Measurements from ENCODE around the gene HDAC7.
A peak's percentile ranks its signal among the peaks of the same experiment; 100 is the strongest.
"Not testable (repeated sequence)": the region's sequence is repeated elsewhere in the genome, so short reads cannot be mapped to it uniquely, and the experiment has no call there.

Gene HDAC7

GRCh38 chr12:47849261-47849660 is 29.6 kb upstream of the HDAC7 start:
- no peak for DNase-seq (ENCODE audit: low read depth in 2 of 2)

- no peak for DNase-seq (ENCODE audit: low read depth in 2 of 2)
Observed at GRCh38 chr12:47848853-47849252, 29.1 kb upstream of the HDAC7 start.

GRCh38 chr12:47846294-47846996 is 26.7 kb upstream of the HDAC7 start:
- no peak for DNase-seq (ENCODE audit: low read depth in 2 of 2)

GRCh38 chr12:47845081-47845480 is 25.4 kb upstream of the HDAC7 start:
- DNase-seq (ENCODE audit: low read depth in 2 of 2) = no peak

GRCh38 chr12:47844264-47845019 is 24.7 kb upstream of the HDAC7 start:
- DNase-seq (ENCODE audit: low read depth in 2 of 2) = no peak

- DNase-seq (ENCODE audit: low read depth in 2 of 2) = no peak
Observed at GRCh38 chr12:47843226-47843980, 23.7 kb upstream of the HDAC7 start.

- DNase-seq (ENCODE audit: low read depth in 2 of 2) = not testable (repeated sequence)
Observed at GRCh38 chr12:47842543-47842942, 22.8 kb upstream of the HDAC7 start.

GRCh38 chr12:47841910-47842309 is 22.2 kb upstream of the HDAC7 start:
- no peak for DNase-seq (ENCODE audit: low read depth in 2 of 2)

- no peak for DNase-seq (ENCODE audit: low read depth in 2 of 2)
Observed at GRCh38 chr12:47841501-47841900, 21.8 kb upstream of the HDAC7 start.

- no peak for DNase-seq (ENCODE audit: low read depth in 2 of 2)
Observed at GRCh38 chr12:47840571-47840970, 20.9 kb upstream of the HDAC7 start.

GRCh38 chr12:47839214-47839876 is 19.6 kb upstream of the HDAC7 start:
- no peak for DNase-seq (ENCODE audit: low read depth in 2 of 2)

- DNase-seq (ENCODE audit: low read depth in 2 of 2) = peak in 1 of 2 experiments; percentile 18
Observed at GRCh38 chr12:47838286-47838931, 18.7 kb upstream of the HDAC7 start.

GRCh38 chr12:47837190-47838171 is 17.8 kb upstream of the HDAC7 start:
- DNase-seq (ENCODE audit: low read depth in 2 of 2) = peak in 1 of 2 experiments; percentile 27

GRCh38 chr12:47835831-47836155 is 16.1 kb upstream of the HDAC7 start:
- DNase-seq (ENCODE audit: low read depth in 2 of 2) = no peak

- no peak for DNase-seq (ENCODE audit: low read depth in 2 of 2)
Observed at GRCh38 chr12:47835006-47835830, 15.5 kb upstream of the HDAC7 start.

GRCh38 chr12:47834199-47834903 is 14.6 kb upstream of the HDAC7 start:
- DNase-seq (ENCODE audit: low read depth in 2 of 2) = no peak

GRCh38 chr12:47833591-47834012 is 13.9 kb upstream of the HDAC7 start:
- DNase-seq (ENCODE audit: low read depth in 2 of 2) = no peak

- no peak for DNase-seq (ENCODE audit: low read depth in 2 of 2)
Observed at GRCh38 chr12:47832263-47832933, 12.7 kb upstream of the HDAC7 start.

Measured in fibroblast of skin of left biceps (primary cell).